HS-27A (cell line): ENCODE results near the gene UBE2J1.

Source experiments
- DNase-seq: peaks from one replicate; pipeline ENCODE4 v3.0.0-alpha.2; 2012; ENCODE audit warnings: low read depth, missing footprints

Gene UBE2J1

GRCh38 chr6:89364586-89364985 is 12.1 kb upstream of the UBE2J1 start:
- DNase-seq: no peak

- no peak for DNase-seq
Observed at GRCh38 chr6:89361171-89361570, 8.6 kb upstream of the UBE2J1 start.

- no peak for DNase-seq
Observed at GRCh38 chr6:89360415-89360999, 8.0 kb upstream of the UBE2J1 start.

- no peak for DNase-seq
Observed at GRCh38 chr6:89359561-89359960, 7.0 kb upstream of the UBE2J1 start.

GRCh38 chr6:89357390-89357789 is 4.9 kb upstream of the UBE2J1 start:
- DNase-seq: no peak

- DNase-seq: no peak
Observed at GRCh38 chr6:89356642-89357170, 4.2 kb upstream of the UBE2J1 start.

GRCh38 chr6:89355511-89356194 is 3.1 kb upstream of the UBE2J1 start:
- no peak for DNase-seq

- no peak for DNase-seq
Observed at GRCh38 chr6:89353702-89354392, 1.3 kb upstream of the UBE2J1 start.

DNA sequence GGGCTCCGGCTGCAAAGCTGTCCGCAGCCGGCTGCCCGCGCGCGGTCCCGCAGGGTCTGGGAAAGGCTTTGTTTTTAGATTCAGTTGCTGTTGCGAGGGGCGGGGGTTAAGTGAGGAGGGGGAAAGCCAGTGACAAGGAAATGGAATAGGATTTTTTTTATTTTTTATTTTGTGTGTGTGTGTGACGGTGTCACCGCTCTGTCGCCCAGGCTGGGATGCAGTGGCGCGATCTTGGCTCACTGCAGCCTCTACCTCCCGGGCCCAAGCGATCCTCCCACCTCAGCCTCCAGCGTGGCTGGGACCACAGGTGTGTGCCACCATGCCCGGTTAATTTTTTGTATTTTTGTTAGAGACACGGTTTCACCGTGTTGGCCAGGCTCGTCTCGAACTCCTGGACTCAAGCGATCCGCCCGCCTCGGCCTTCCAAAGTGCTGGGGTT is 615 bp upstream of the UBE2J1 start:
- no peak for DNase-seq

DNA sequence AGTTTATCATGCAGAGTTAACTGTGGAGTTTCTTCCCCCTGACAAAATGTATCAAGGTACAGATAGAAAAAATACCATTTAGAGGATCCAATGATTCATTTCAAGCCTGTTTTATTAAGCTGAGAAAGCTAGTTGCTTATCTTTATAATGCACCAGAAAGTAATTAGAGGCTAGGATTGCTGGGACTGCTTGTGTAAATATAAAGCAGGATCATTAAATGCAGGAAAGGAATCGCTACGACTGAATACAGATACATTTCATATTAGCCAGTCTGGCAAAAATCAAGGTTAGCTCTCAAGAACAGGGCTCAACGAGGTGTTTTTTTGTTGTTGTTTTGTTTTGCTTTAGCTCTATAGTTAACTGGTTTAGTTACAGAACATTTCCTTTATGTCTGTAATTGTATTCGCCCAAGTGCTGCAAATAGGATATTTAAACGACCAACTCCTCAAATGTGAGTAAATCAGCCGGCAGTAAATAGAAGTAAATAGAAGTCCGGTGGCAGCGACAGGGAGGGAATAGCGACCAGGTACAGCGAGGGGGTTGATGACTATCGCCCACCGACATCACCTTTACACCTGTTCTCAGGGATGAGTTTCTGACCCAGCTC is 748 bp downstream of the UBE2J1 start:
- no peak for DNase-seq

DNA sequence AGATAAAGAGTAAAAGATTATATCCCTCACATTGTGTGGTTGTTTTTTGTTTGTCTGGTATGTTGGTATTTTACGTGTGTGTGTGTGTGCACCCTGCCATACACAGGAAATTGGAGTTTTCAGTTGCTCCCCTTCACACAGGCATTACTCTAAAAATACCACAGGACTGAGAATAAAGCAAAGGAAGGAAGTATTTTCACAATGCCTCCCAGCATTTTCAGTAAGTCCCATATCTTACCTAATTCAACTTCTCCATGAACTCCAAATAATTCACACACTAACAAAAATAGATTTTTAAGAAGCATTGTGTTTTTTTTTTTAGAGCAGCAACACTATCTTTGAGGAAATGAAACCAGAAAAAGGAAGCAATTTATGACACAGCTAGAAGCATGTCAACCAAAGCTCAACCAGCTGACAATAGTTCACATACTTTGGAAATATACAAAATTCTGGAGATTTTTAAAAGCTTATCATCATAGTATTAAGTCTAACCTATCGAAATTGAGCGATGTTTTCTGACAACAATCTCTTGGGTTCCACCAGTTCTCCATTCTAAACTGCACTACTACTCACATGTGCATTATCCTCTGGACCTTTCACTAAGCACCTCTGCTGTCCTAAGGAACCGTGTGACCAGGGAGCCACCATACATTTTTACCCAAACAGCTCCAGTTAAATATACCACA is 2.1 kb downstream of the UBE2J1 start:
- DNase-seq: no peak

DNA sequence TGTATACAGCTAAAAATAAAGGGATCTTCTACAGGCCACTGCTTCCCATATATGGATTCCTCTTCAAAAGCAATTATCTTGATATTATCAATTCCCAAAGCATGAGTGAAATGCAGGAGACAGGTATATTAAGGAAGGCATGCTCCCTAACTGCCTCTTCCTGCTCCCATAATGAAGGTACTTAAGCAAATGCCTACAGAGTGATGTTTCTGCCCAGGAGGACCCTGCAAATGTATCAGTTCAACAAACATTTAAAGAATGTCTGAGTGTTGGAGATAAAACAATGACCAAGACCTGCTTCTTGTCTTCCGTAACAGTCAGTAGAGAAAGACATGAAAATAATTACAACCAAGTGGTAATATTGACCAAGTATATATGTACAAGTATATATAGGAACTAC is 4.2 kb downstream of the UBE2J1 start:
- DNase-seq: no peak

GRCh38 chr6:89347825-89348224 is 4.7 kb downstream of the UBE2J1 start:
- no peak for DNase-seq

DNA sequence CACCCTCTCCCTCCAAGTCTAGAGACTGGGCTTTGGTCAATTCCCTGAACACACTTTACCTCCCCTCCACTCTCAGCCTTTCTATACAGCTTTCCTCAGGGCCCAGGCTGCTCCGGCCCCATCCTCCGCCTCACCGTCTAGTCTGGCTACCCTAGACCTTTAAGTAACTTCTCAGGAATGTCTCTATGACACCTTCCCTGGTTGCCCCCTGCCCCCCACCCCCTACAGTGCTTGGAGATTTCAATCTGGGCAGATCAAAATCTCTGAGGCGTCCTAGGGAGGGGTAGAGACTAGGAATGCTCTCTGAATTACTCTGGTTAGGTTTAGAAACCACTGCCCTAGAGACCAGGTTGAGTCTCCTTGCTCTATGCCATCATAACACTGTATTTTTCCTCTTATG is 6.1 kb downstream of the UBE2J1 start:
- no peak for DNase-seq

- no peak for DNase-seq
Observed at GRCh38 chr6:89339565-89339964, 13.0 kb downstream of the UBE2J1 start.

- no peak for DNase-seq
Observed at GRCh38 chr6:89335164-89335563, 17.4 kb downstream of the UBE2J1 start.

GRCh38 chr6:89330910-89331309 is 21.6 kb downstream of the UBE2J1 start:
- no peak for DNase-seq

- no peak for DNase-seq
Observed at GRCh38 chr6:89328976-89329375, 23.5 kb downstream of the UBE2J1 start.

DNA sequence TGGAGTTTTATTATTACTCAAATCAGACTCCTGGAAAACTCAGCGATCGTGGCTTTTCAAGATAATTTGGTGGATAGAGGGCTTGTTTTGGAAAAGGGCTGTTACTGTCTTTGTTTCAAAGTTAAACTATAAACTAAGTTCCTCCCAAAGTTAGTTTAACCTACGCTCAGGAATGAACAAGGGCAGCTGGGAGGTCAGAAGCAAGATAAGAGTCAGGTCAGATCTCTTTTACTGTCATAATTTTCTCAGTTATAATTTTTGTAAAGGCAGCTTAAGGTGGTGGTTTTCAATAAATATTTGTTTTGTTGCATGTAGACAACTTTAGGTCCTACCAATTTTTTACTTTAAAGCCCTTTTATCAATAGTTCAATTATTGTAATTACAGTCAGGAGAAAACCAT is 28.2 kb downstream of the UBE2J1 start:
- DNase-seq: no peak

DNA sequence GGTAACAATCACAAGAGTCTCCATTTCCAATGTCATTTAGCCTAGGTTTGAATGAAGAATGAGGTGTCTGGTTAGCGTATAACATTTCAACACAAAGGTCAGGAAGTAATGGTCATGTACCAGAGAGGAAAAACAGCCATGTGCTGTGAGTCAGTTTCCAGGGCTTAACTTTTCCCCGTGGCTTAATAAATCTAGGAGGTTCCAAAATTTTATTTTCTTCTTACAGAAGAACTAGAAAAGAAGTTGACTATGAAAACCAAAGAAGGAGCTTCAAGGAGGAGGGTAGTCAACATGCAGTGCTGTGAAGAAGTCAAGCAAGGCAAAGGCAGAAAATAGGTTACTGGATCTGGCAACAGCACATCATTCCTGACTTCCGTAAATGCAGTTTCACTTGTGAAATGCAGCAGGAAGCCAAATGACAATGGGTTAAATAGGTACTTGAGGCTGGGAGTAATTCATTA is 29.0 kb downstream of the UBE2J1 start:
- no peak for DNase-seq

GRCh38 chr6:89321131-89321970 is 31.2 kb downstream of the UBE2J1 start:
- no peak for DNase-seq
